H9 (cell line): Measurements from ENCODE around the gene SELENOV. TPM values are rescaled to one million over a fixed set of nuclear protein-coding genes. Genes with fewer than 3 reads are reported as not detected.

Experiments used
- DNase-seq: peaks from one replicate; pipeline ENCODE4 v3.0.0-alpha.2; 2017
- H2AFZ ChIP-seq: one replicate; pipeline ENCODE4 v1.6.1; 2013; ENCODE audit warnings: mild to moderate bottlenecking, low read length, control low read depth, moderate library complexity
- H2AK5ac ChIP-seq: 2 replicates; pipeline ENCODE4 v1.6.1; 2013; ENCODE audit warnings: low read length, control low read depth, mixed read lengths; ENCODE audit not compliant: insufficient read length
- H2BK120ac ChIP-seq: one replicate; pipeline ENCODE4 v1.6.1; 2013; ENCODE audit warnings: low read depth, mild to moderate bottlenecking, low read length, control low read depth, inconsistent platforms; ENCODE audit not compliant: poor library complexity, severe bottlenecking
- H2BK12ac ChIP-seq: 2 replicates; pipeline ENCODE4 v1.6.1; 2013; ENCODE audit warnings: low read length, control low read depth, mixed read lengths, low read depth; ENCODE audit not compliant: insufficient read length
- H2BK15ac ChIP-seq: 2 replicates; pipeline ENCODE4 v1.6.1; 2013; ENCODE audit warnings: low read depth, low read length, control low read depth
- H2BK20ac ChIP-seq: one replicate; pipeline ENCODE4 v1.6.1; 2013; ENCODE audit warnings: low read depth, mild to moderate bottlenecking, low read length, control low read depth, inconsistent platforms; ENCODE audit not compliant: poor library complexity, severe bottlenecking
- H2BK5ac ChIP-seq: 2 replicates; pipeline ENCODE4 v1.6.1; 2013; ENCODE audit warnings: low read length, control low read depth, mixed read lengths; ENCODE audit not compliant: insufficient read length
- H3K14ac ChIP-seq: 2 replicates; pipeline ENCODE4 v1.6.1; 2013; ENCODE audit warnings: low read length, control low read depth; ENCODE audit not compliant: insufficient read depth
- H3K18ac ChIP-seq: 2 replicates; pipeline ENCODE4 v1.6.1; 2013; ENCODE audit warnings: low read depth, mild to moderate bottlenecking, mixed read lengths, low read length, control low read depth; ENCODE audit not compliant: insufficient read length
- H3K23ac ChIP-seq: 2 replicates; pipeline ENCODE4 v1.6.1; 2013; ENCODE audit warnings: low read length, control low read depth, mixed read lengths, low read depth; ENCODE audit not compliant: insufficient read length
- H3K23me2 ChIP-seq: 2 replicates; pipeline ENCODE4 v1.6.1; 2013; ENCODE audit warnings: low read depth, mild to moderate bottlenecking, mixed read lengths, low read length, control low read depth; ENCODE audit not compliant: insufficient read length, poor library complexity, severe bottlenecking
- H3K27ac ChIP-seq: 2 replicates; pipeline ENCODE4 v1.5.1; 2013; ENCODE audit warnings: low read length, control low read depth, mixed read lengths, low read depth; ENCODE audit not compliant: insufficient read length
- H3K27me3 ChIP-seq: 2 replicates; pipeline ENCODE4 v1.6.1; 2013; ENCODE audit warnings: low read length, control low read depth, inconsistent platforms; ENCODE audit not compliant: insufficient read depth
- H3K4ac ChIP-seq: 2 replicates; pipeline ENCODE4 v1.6.1; 2013; ENCODE audit warnings: low read depth, mild to moderate bottlenecking, control low read depth, inconsistent platforms, low read length, moderate library complexity
- H3K4me1 ChIP-seq: 2 replicates; pipeline ENCODE4 v1.6.1; 2013; ENCODE audit warnings: low read length, control low read depth, inconsistent platforms; ENCODE audit not compliant: insufficient read depth
- H3K4me2 ChIP-seq: 2 replicates; pipeline ENCODE4 v1.6.1; 2013; ENCODE audit warnings: low read length, control low read depth, mixed read lengths; ENCODE audit not compliant: insufficient read length, insufficient read depth
- H3K56ac ChIP-seq: 2 replicates; pipeline ENCODE4 v1.6.1; 2013; ENCODE audit warnings: low read depth, mild to moderate bottlenecking, mixed read lengths, low read length, control low read depth; ENCODE audit not compliant: insufficient read length
- H3K79me1 ChIP-seq: 2 replicates; pipeline ENCODE4 v1.6.1; 2013; ENCODE audit warnings: low read depth, mild to moderate bottlenecking, moderate library complexity, low read length, control low read depth, inconsistent platforms; ENCODE audit not compliant: insufficient read depth, poor library complexity, severe bottlenecking
- H3K79me2 ChIP-seq: 2 replicates; pipeline ENCODE4 v1.6.1; 2013; ENCODE audit warnings: low read length, control low read depth, inconsistent platforms; ENCODE audit not compliant: insufficient read depth
- H3K9ac ChIP-seq: 2 replicates; pipeline ENCODE4 v1.6.1; 2013; ENCODE audit warnings: low read length, control low read depth, mixed read lengths; ENCODE audit not compliant: insufficient read length; ENCODE audit errors: extremely low read depth
- H3K9me3 ChIP-seq: one replicate; pipeline ENCODE4 v1.6.1; 2013; ENCODE audit warnings: low read depth, low read length, inconsistent platforms; ENCODE audit not compliant: control insufficient read depth
- H3T11ph ChIP-seq: one replicate; pipeline ENCODE4 v1.6.1; 2013; ENCODE audit warnings: mild to moderate bottlenecking, low read length, control low read depth, inconsistent platforms
- H4K20me1 ChIP-seq: one replicate; pipeline ENCODE4 v1.6.1; 2013; ENCODE audit not compliant: control insufficient read depth, insufficient read length, insufficient read depth
- H4K5ac ChIP-seq: 2 replicates; pipeline ENCODE4 v1.6.1; 2013; ENCODE audit warnings: low read depth, mild to moderate bottlenecking, mixed read lengths, low read length, control low read depth; ENCODE audit not compliant: insufficient read length
- H4K8ac ChIP-seq: replicated peaks from 2 replicates; pipeline ENCODE4 v1.6.1; 2013; ENCODE audit warnings: low read length, control low read depth, mixed read lengths, low read depth; ENCODE audit not compliant: insufficient read length
- H4K91ac ChIP-seq: 2 replicates; pipeline ENCODE4 v1.6.1; 2013; ENCODE audit warnings: low read depth, mild to moderate bottlenecking, moderate library complexity, mixed read lengths, low read length, control low read depth; ENCODE audit not compliant: insufficient read length
- H3K27ac Mint-ChIP-seq, 3 experiments: 2 replicates in 2 of 3; 3 replicates in 1 of 3; pipeline ENCODE4 v1.8.0; 2020 to 2021; ENCODE audit warnings: mixed read lengths in 3 of 3, mild to moderate bottlenecking in 1 of 3, moderate library complexity in 1 of 3
- H3K27me3 Mint-ChIP-seq: 2 replicates; pipeline ENCODE4 v1.8.0; 2021; ENCODE audit warnings: low read depth, mild to moderate bottlenecking, moderate library complexity, mixed read lengths
- H3K36me3 Mint-ChIP-seq, 3 experiments: 2 replicates in 2 of 3; 3 replicates in 1 of 3; pipeline ENCODE4 v1.8.0; 2020 to 2021; ENCODE audit warnings: low read depth in 3 of 3, mixed read lengths in 3 of 3; ENCODE audit not compliant: insufficient read depth in 1 of 3
- H3K4me1 Mint-ChIP-seq, 2 experiments: 2 replicates each; pipeline ENCODE4 v1.8.0; 2020; ENCODE audit warnings: mixed read lengths in 2 of 2
- H3K4me3 Mint-ChIP-seq, 2 experiments: 2 replicates in 1 of 2; 3 replicates in 1 of 2; pipeline ENCODE4 v1.8.0; 2020 to 2021; ENCODE audit warnings: mild to moderate bottlenecking in 2 of 2, mixed read lengths in 2 of 2, moderate library complexity in 1 of 2
- H3K9me3 Mint-ChIP-seq, 2 experiments: 2 replicates in 1 of 2; 3 replicates in 1 of 2; pipeline ENCODE4 v1.8.0; 2020; ENCODE audit warnings: mild to moderate bottlenecking in 2 of 2, mixed read lengths in 2 of 2, moderate library complexity in 1 of 2
- WGBS: extraction: QIAGEN DNeasy Blood & Tissue Kit; methylation state at CpG from one replicate; pipeline ENCODE4 v1.1.7; 2013; ENCODE audit warnings: missing lambda C conversion rate, low lambda C conversion rate, mixed read lengths; ENCODE audit not compliant: insufficient read length; ENCODE audit errors: extremely low coverage; 5-methylcytosine and 5-hydroxymethylcytosine counted together
- total RNA-seq: library from RNA; stranded (reverse); gene quantifications from 2 replicates; pipeline ENCODE4 v1.2.1, GENCODE V29; 2021
- TF ChIP-seq, protein P1 (sequence below): fragments of 200-600 bp; sonication (generic); conservative IDR thresholded peaks from 3 replicates; pipeline ENCODE4 v1.8.0; 2021; ENCODE audit warnings: antibody characterized with exemption, mild to moderate bottlenecking

SELENOV gene
- total RNA-seq, 1 experiment from 2014 or later: 6.9 TPM

DNA sequence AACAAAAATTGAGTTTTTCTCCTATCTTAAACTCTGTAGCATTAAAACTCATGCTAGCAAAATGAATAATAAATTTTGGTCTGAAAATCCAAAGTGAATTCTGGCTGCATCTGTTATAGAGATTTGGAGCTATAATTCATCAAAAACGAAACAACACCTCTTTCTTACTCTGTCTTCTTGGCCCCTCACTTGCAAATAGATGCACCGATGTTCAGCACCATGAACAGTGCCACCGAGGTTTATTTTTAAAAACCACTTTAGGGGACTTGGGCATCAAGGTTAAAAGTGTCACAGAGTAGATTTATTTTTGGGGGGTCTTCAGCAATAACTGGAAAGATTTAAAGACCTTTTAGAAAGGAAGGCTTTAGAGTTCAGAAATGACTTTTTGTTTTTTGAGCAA, 51.1 kb downstream of the SELENOV start:
- no peak overlapping the region for H4K91ac ChIP-seq
- no peak overlapping the region for H3T11ph ChIP-seq
- Mint-ChIP-seq H3K4me1 (peaks cover 0 to 3% of the 10 kb centered on the region in 2 experiments; a peak in 1 of 4 replicates), H3K4me3 (no peak overlapping the region), H3K27me3 (peaks cover 22% of the 10 kb centered on the region), H3K36me3 (no peaks in the 10 kb centered on the region), H3K9me3 (no peaks in the 10 kb centered on the region), H3K27ac (no peak overlapping the region)
- no peak overlapping the region for H3K4ac ChIP-seq
- no peak overlapping the region for H3K56ac ChIP-seq
- no peak overlapping the region for H4K8ac ChIP-seq
- H3K23me2 ChIP-seq: no peaks in the 10 kb centered on the region
- H3K18ac ChIP-seq: no peak overlapping the region
- no peak overlapping the region for H3K27ac ChIP-seq
- no peak overlapping the region for H2AK5ac ChIP-seq
- H3K27me3 ChIP-seq: 0 out of 2 replicates have a peak, but pooled peaks cover 2% of the 10 kb centered on the region
- no peak overlapping the region for H2BK5ac ChIP-seq
- no CpG with 5 or more reads among the region's 3 CpGs for WGBS
- no peaks in the 10 kb centered on the region for H3K79me1 ChIP-seq
- no peak overlapping the region for H4K5ac ChIP-seq
- H2BK120ac ChIP-seq: no peak overlapping the region
- no peak overlapping the region for H2BK15ac ChIP-seq
- no peak overlapping the region for H2BK20ac ChIP-seq
- H3K14ac ChIP-seq: no peak overlapping the region
- H3K79me2 ChIP-seq: no peaks in the 10 kb centered on the region
- H2BK12ac ChIP-seq: no peak overlapping the region
- H3K23ac ChIP-seq: no peak overlapping the region
- no peak for DNase-seq
- no peak overlapping the region for H3K9ac ChIP-seq
- H3K4me1 ChIP-seq: no peaks in the 10 kb centered on the region
- H4K20me1 ChIP-seq: no peaks in the 10 kb centered on the region
- H3K9me3 ChIP-seq: no peaks in the 10 kb centered on the region
- TF ChIP-seq, protein P1, sequence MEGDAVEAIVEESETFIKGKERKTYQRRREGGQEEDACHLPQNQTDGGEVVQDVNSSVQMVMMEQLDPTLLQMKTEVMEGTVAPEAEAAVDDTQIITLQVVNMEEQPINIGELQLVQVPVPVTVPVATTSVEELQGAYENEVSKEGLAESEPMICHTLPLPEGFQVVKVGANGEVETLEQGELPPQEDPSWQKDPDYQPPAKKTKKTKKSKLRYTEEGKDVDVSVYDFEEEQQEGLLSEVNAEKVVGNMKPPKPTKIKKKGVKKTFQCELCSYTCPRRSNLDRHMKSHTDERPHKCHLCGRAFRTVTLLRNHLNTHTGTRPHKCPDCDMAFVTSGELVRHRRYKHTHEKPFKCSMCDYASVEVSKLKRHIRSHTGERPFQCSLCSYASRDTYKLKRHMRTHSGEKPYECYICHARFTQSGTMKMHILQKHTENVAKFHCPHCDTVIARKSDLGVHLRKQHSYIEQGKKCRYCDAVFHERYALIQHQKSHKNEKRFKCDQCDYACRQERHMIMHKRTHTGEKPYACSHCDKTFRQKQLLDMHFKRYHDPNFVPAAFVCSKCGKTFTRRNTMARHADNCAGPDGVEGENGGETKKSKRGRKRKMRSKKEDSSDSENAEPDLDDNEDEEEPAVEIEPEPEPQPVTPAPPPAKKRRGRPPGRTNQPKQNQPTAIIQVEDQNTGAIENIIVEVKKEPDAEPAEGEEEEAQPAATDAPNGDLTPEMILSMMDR: no peak
- no peak overlapping the region for H3K4me2 ChIP-seq
- H2AFZ ChIP-seq: no peak overlapping the region
